DMS53 treated with DMSO at 0.1 percent for 48 hours (cell line): ENCODE data around the gene ARRDC2.
A peak's percentile ranks its signal among the peaks of the same experiment; 100 is the strongest.

Experiments
- DNase-seq: peaks from one replicate; lab custom pipeline; 2025; ENCODE audit not compliant: unreplicated experiment; lab: John Stamatoyannopoulos, UW

ARRDC2 gene

GRCh38 chr19:18057557-18057956 is 49.6 kb downstream of the ARRDC2 start:
- no peak for DNase-seq

GRCh38 chr19:18058208-18059009 is 50.4 kb downstream of the ARRDC2 start:
- peak; percentile 55 for DNase-seq

- no peak for DNase-seq
These were observed 51.3 kb downstream of the ARRDC2 start for GRCh38 chr19:18059297-18059696.

- no peak for DNase-seq
These were observed 51.9 kb downstream of the ARRDC2 start for GRCh38 chr19:18059902-18060301.

- DNase-seq = no peak
These were observed 52.5 kb downstream of the ARRDC2 start for GRCh38 chr19:18060472-18060871.

- no peak for DNase-seq
These were observed 54.1 kb downstream of the ARRDC2 start for GRCh38 chr19:18062028-18062427.

GRCh38 chr19:18063463-18063862 is 55.5 kb downstream of the ARRDC2 start:
- DNase-seq = no peak
